ENCODE results near the gene FCRL6. TPM values are rescaled to one million over a fixed set of nuclear protein-coding genes. Genes with fewer than 3 reads are reported as not detected.
A peak's percentile ranks its signal among the peaks of the same experiment; 100 is the strongest.

Gene FCRL6
- total RNA-seq, 6 experiments from 2014 or later, result 0.40 to 0.62 (median 0.51) TPM; not detected in 2

- Histone ChIP-seq H3K4me1 (peaks cover 0 to 6% (median under 1%) of the 10 kb centered on the region in 4 donors), H3K27me3 (no peaks in the 10 kb centered on the region), H3K27ac (no peak overlapping the region), H3K4me3 (no peak overlapping the region), H3K9me3 (no peaks in the 10 kb centered on the region), H3K36me3 (no peaks in the 10 kb centered on the region)
- ATAC-seq, result peak in 1 of 4 donors; percentile 32
- DNase-seq, result no peak
- no peak for TF ChIP-seq POLR2A (IDR thresholded peaks at IDR 0.05)
- no peak for TF ChIP-seq CTCF (IDR thresholded peaks at IDR 0.05)
- intact Hi-C loops (cut with DNase I), result no loop called here
- WGBS (ENCODE audit: insufficient coverage, low coverage, low lambda C conversion rate, missing lambda C conversion rate), result 67% methylated on average over 1 of the region's 1 CpG
Measured at GRCh38 chr1:159763686-159764085, 38.5 kb upstream of the FCRL6 start.

GRCh38 chr1:159765806-159766205 lies 36.4 kb upstream of the FCRL6 start:
- H3K4me1 ChIP-seq, result peaks cover 0 to 6% (median 0%) of the 10 kb centered on the region in 4 donors
- 66% methylated on average over 3 of the region's 3 CpGs for WGBS (ENCODE audit: insufficient coverage, low coverage, low lambda C conversion rate, missing lambda C conversion rate)
- TF ChIP-seq CTCF (IDR thresholded peaks at IDR 0.05), result no peak
- no peak for TF ChIP-seq POLR2A (IDR thresholded peaks at IDR 0.05)
- no peak overlapping the region for H3K4me3 ChIP-seq
- no peaks in the 10 kb centered on the region for H3K9me3 ChIP-seq
- peak overlapping the region in 1 of 3 donors; percentile 30 for H3K27ac ChIP-seq
- intact Hi-C loops (cut with DNase I), result no loop called here
- no peaks in the 10 kb centered on the region for H3K27me3 ChIP-seq
- DNase-seq (peak in 2 of 3 donors; percentile 70 to 71), ATAC-seq (peak; percentile 91 to 100 (median 95))
- H3K36me3 ChIP-seq, result no peaks in the 10 kb centered on the region

GRCh38 chr1:159771127-159771895 lies 30.8 kb upstream of the FCRL6 start:
- no peaks in the 10 kb centered on the region for H3K36me3 ChIP-seq
- TF ChIP-seq POLR2A (IDR thresholded peaks at IDR 0.05) (no peak), CTCF (IDR thresholded peaks at IDR 0.05) (no peak)
- intact Hi-C loops (cut with DNase I), result no loop called here
- no peak overlapping the region for H3K4me3 ChIP-seq
- WGBS (ENCODE audit: insufficient coverage, low coverage, low lambda C conversion rate, missing lambda C conversion rate), result 94% methylated on average over 2 of the region's 2 CpGs
- H3K27me3 ChIP-seq, result no peaks in the 10 kb centered on the region
- no peak overlapping the region for H3K27ac ChIP-seq
- DNase-seq, result no peak
- peaks cover 0 to 10% (median 2%) of the 10 kb centered on the region in 4 donors for H3K4me1 ChIP-seq
- no peaks in the 10 kb centered on the region for H3K9me3 ChIP-seq
- no peak for ATAC-seq

- H3K36me3 ChIP-seq, result no peaks in the 10 kb centered on the region
- TF ChIP-seq POLR2A (IDR thresholded peaks at IDR 0.05) (no peak), CTCF (IDR thresholded peaks at IDR 0.05) (no peak)
- 79% methylated on average over 2 of the region's 2 CpGs for WGBS (ENCODE audit: insufficient coverage, low coverage, low lambda C conversion rate, missing lambda C conversion rate)
- intact Hi-C loops (cut with DNase I), result no loop called here
- peaks cover 0 to 12% (median 2%) of the 10 kb centered on the region in 4 donors for H3K4me1 ChIP-seq
- ATAC-seq, result no peak
- H3K27me3 ChIP-seq, result no peaks in the 10 kb centered on the region
- DNase-seq, result no peak
- H3K4me3 ChIP-seq, result no peak overlapping the region
- H3K27ac ChIP-seq, result no peak overlapping the region
- no peaks in the 10 kb centered on the region for H3K9me3 ChIP-seq
Measured at GRCh38 chr1:159774465-159774864, 27.7 kb upstream of the FCRL6 start.
